NOMO-1 treated with dmso at 0.1 percent for 144 hours (cell line): ENCODE results near the gene MAD2L1BP.

Experiments used
- DNase-seq: peaks from one replicate; lab custom pipeline; 2025; ENCODE audit not compliant: unreplicated experiment; lab: John Stamatoyannopoulos, UW

The MAD2L1BP gene

GRCh38 chr6:43681303-43681702 lies 45.7 kb downstream of the MAD2L1BP start:
- DNase-seq: no peak

GRCh38 chr6:43682724-43683429 lies 47.2 kb downstream of the MAD2L1BP start:
- DNase-seq: no peak

GRCh38 chr6:43683708-43684455 lies 48.2 kb downstream of the MAD2L1BP start:
- DNase-seq: peak; percentile 27

- no peak for DNase-seq
These were observed 51.4 kb downstream of the MAD2L1BP start for GRCh38 chr6:43687079-43687436.

- DNase-seq: peak; percentile 67
These were observed 52.1 kb downstream of the MAD2L1BP start, which contains the start of gene MRPS18A for GRCh38 chr6:43687437-43688347. TSS of gene MRPS18A (minus strand) at chr6:43687791. CDS start at chr6:43687779, 12 bp downstream.

GRCh38 chr6:43689421-43689820 lies 53.8 kb downstream of the MAD2L1BP start:
- no peak for DNase-seq
